IPS-15b (cell line): ENCODE results near the gene GLT8D2.

Source experiments
- H3K27me3 ChIP-seq: one replicate; pipeline ENCODE4 v1.6.1; 2013; ENCODE audit warnings: low read length; ENCODE audit not compliant: control insufficient read depth, insufficient read depth
- H3K36me3 ChIP-seq: one replicate; pipeline ENCODE4 v1.6.1; 2013; ENCODE audit warnings: low read length; ENCODE audit not compliant: control insufficient read depth, insufficient read depth
- H3K4me1 ChIP-seq: one replicate; pipeline ENCODE4 v1.6.1; 2013; ENCODE audit warnings: mild to moderate bottlenecking, low read length; ENCODE audit not compliant: control insufficient read depth, insufficient read depth
- H3K4me3 ChIP-seq: one replicate; pipeline ENCODE4 v1.5.1; 2013; ENCODE audit warnings: low read depth, low read length
- H3K9ac ChIP-seq: one replicate; pipeline ENCODE4 v1.6.1; 2013; ENCODE audit warnings: low read depth, mild to moderate bottlenecking, low read length
- H3K9me3 ChIP-seq: one replicate; pipeline ENCODE4 v1.6.1; 2013; ENCODE audit warnings: mild to moderate bottlenecking, low read length; ENCODE audit not compliant: control insufficient read depth, insufficient read depth

The GLT8D2 gene

GRCh38 chr12:104064031-104064841 lies 14.2 kb upstream of the GLT8D2 start, which contains the start of gene HCFC2:
Gene HCFC2 (plus strand): TSS chr12:104064531. CDS start chr12:104064561, 30 bp downstream.
- Histone ChIP-seq H3K9me3 (no peaks in the 10 kb centered on the region), H3K4me3 (peak within 1 kb of the TSS; percentile 76), H3K27me3 (peaks cover 9% of the 10 kb centered on the region), H3K36me3 (no peaks in the 10 kb centered on the region), H3K4me1 (no peaks in the 10 kb centered on the region), H3K9ac (peak within 1 kb of the TSS; percentile 87)

GRCh38 chr12:104063712-104064030 lies 13.7 kb upstream of the GLT8D2 start:
- no peaks in the 10 kb centered on the region for H3K9me3 ChIP-seq
- peaks cover 9% of the 10 kb centered on the region for H3K27me3 ChIP-seq
- H3K4me1 ChIP-seq: no peaks in the 10 kb centered on the region
- no peaks in the 10 kb centered on the region for H3K36me3 ChIP-seq
- peak overlapping the region; percentile 87 for H3K9ac ChIP-seq
- peak overlapping the region; percentile 76 for H3K4me3 ChIP-seq

GRCh38 chr12:104060791-104061190 lies 10.8 kb upstream of the GLT8D2 start:
- Histone ChIP-seq H3K27me3 (peaks cover 6% of the 10 kb centered on the region), H3K9ac (no peak overlapping the region), H3K4me3 (no peak overlapping the region), H3K9me3 (no peaks in the 10 kb centered on the region), H3K4me1 (peaks cover 7% of the 10 kb centered on the region), H3K36me3 (no peaks in the 10 kb centered on the region)

- Histone ChIP-seq H3K9ac (no peak overlapping the region), H3K9me3 (no peaks in the 10 kb centered on the region), H3K36me3 (no peaks in the 10 kb centered on the region), H3K27me3 (peaks cover 3% of the 10 kb centered on the region), H3K4me3 (no peak overlapping the region), H3K4me1 (peaks cover 15% of the 10 kb centered on the region)
These were observed 10.0 kb upstream of the GLT8D2 start for GRCh38 chr12:104059963-104060362.

- Histone ChIP-seq H3K9me3 (no peaks in the 10 kb centered on the region), H3K27me3 (peaks cover 3% of the 10 kb centered on the region), H3K4me1 (peaks cover 20% of the 10 kb centered on the region), H3K9ac (no peak overlapping the region), H3K36me3 (no peaks in the 10 kb centered on the region), H3K4me3 (no peak overlapping the region)
These were observed 8.8 kb upstream of the GLT8D2 start for GRCh38 chr12:104058802-104059201.

GRCh38 chr12:104057771-104058197 lies 7.8 kb upstream of the GLT8D2 start:
- H3K4me3 ChIP-seq: no peak overlapping the region
- no peaks in the 10 kb centered on the region for H3K27me3 ChIP-seq
- peaks cover 20% of the 10 kb centered on the region for H3K4me1 ChIP-seq

GRCh38 chr12:104056419-104056972 lies 6.5 kb upstream of the GLT8D2 start:
- H3K4me3 ChIP-seq: no peak overlapping the region
- no peaks in the 10 kb centered on the region for H3K9me3 ChIP-seq
- H3K9ac ChIP-seq: no peak overlapping the region
- H3K27me3 ChIP-seq: no peaks in the 10 kb centered on the region
- no peaks in the 10 kb centered on the region for H3K36me3 ChIP-seq
- peaks cover 20% of the 10 kb centered on the region for H3K4me1 ChIP-seq

More at GRCh38 chr12:104057771-104058197, 7.8 kb upstream of the GLT8D2 start:
- Histone ChIP-seq H3K36me3 (no peaks in the 10 kb centered on the region), H3K9ac (no peak overlapping the region), H3K9me3 (no peaks in the 10 kb centered on the region)

- Histone ChIP-seq H3K9me3 (no peaks in the 10 kb centered on the region), H3K36me3 (no peaks in the 10 kb centered on the region), H3K4me3 (no peak overlapping the region), H3K4me1 (peaks cover 20% of the 10 kb centered on the region), H3K27me3 (no peaks in the 10 kb centered on the region), H3K9ac (no peak overlapping the region)
These were observed 5.8 kb upstream of the GLT8D2 start for GRCh38 chr12:104055686-104056388.

GRCh38 chr12:104054681-104055346 lies 4.8 kb upstream of the GLT8D2 start:
- no peaks in the 10 kb centered on the region for H3K36me3 ChIP-seq
- H3K4me3 ChIP-seq: peak overlapping the region; percentile 11
- no peaks in the 10 kb centered on the region for H3K9me3 ChIP-seq
- H3K9ac ChIP-seq: no peak overlapping the region
- H3K4me1 ChIP-seq: peaks cover 22% of the 10 kb centered on the region
- H3K27me3 ChIP-seq: peaks cover 6% of the 10 kb centered on the region

GRCh38 chr12:104050436-104050835 lies 449 bp upstream of the GLT8D2 start:
- Histone ChIP-seq H3K27me3 (peaks cover 22% of the 10 kb centered on the region), H3K36me3 (no peaks in the 10 kb centered on the region), H3K4me1 (peaks cover 14% of the 10 kb centered on the region), H3K4me3 (peak overlapping the region; percentile 72), H3K9me3 (no peaks in the 10 kb centered on the region), H3K9ac (no peak overlapping the region)

GRCh38 chr12:104049278-104049902 lies 597 bp downstream of the GLT8D2 start:
- peaks cover 5% of the 10 kb centered on the region for H3K4me1 ChIP-seq
- peak overlapping the region; percentile 72 for H3K4me3 ChIP-seq
- no peaks in the 10 kb centered on the region for H3K36me3 ChIP-seq
- H3K9me3 ChIP-seq: no peaks in the 10 kb centered on the region
- H3K27me3 ChIP-seq: peaks cover 22% of the 10 kb centered on the region
- no peak overlapping the region for H3K9ac ChIP-seq
